HCEC 1CT (cell line): ENCODE results near the gene LMTK2.
A peak's percentile ranks its signal among the peaks of the same experiment; 100 is the strongest.
"Not testable (repeated sequence)": the region's sequence is repeated elsewhere in the genome, so short reads cannot be mapped to it uniquely, and the experiment has no call there.

Source experiments
- DNase-seq: peaks from one replicate; pipeline ENCODE4 v3.0.0-alpha.2; 2017

Gene LMTK2

DNA sequence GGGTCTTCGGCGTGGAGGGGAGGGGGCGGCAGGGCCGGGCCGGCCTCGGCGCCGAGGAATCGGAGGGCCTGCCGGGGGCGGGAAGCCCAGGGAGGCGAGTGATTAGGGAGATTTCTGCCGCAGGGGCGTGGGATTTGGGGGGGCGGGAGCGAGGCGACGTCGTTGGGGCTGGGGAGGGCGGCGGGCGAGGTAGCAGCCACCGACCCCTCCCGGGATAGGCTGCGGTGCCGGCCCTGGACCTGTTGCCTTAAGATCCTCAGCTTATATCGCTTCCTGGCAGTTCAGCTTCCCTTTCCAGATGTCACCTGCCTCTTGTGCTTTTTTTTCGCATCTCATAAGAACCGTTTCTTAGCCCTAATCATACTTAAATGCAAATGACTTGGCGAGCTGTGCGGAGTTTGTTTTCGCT lies 655 bp downstream of the LMTK2 start:
- DNase-seq: no peak

DNA sequence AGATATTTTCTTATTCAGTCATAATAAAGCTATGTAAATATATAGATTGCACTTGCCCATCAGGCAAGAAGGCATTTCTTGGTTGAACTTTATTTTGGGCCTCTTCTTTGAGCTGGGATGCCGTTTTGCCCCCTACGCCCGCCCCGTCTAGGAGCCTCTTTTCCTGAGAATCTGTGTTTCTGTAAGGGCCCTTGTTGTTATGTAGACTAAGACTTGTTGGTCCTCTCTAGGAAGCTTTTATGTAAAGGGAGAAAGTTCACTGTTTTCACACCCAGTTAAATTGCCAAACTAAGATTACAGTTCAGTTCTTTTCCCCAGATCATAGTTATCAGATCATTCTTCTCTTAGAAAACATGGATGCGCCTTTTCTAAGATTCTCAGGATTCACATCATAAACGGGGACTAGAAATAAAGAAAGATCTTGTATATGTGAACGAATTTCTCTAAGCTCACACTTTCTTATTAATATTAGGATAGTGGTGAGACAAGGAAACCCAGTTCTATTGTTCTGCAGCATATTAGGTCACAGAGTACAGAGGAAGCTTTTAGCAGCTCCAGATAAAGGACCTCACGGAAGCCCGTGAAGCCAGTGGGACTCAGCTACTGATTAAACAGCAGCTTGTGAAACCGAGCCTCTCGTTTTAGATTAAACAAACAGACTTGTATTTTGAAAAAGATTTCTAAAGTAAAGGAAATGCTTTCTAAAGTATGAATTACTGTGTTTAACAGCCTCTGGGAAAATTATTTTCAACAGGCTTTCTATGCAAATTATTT lies 3.8 kb downstream of the LMTK2 start:
- no peak for DNase-seq

DNA sequence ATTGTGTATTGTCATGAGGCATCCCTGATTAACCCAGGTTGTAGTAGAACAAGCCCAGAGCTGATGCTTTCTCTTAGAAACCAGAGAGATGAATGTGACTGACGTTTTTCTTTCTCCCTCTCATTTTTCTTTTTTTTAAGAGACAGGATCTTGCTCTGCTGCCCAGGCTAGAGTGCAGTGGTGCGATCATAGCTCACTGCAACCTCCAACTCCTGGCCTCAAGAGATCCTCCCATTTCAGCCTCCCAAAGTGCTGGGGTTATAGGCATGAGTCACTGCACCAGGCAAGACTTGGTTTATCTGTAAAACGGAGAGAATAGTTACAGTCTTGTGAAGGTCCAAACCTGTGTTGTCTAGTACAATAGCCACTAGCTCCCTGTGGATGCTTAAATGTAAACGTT lies 5.4 kb downstream of the LMTK2 start:
- no peak for DNase-seq

DNA sequence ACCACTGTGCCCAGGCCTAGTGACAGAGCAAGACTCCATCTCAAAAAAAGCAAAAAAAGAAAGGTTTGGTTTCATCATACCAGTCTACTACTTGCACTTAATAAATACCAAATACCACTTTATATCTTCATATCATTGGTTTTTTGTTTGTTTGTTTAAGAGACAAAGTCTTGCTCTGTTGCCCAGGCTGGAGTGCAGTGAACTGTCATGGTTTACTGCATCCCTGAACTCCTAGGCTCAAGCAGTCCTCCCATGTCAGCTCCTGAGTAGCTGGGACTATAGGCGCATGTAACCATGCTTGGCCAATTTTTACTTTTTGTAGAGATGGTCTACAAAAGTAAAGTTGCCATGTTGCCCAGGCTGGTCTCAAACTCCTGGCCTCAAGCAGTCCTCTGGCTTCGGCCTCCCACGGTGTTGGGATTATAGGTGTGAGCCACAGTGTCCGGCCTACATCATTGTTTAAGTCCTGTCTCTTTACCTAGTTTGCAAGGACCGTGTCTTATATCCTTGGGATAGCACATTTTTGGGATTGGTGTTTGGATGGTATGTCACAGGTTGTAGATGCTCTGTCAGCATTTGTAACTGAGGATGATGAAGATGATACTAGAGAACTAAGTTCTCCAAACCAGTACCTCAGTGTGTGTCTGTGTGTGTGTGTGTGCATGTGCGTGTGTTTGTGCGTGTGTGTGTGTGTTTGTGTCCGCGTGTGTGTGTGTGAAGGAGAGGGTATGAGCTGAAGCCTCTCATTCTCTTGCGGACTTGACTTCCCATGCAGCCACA lies 9.3 kb downstream of the LMTK2 start:
- DNase-seq: no peak

DNA sequence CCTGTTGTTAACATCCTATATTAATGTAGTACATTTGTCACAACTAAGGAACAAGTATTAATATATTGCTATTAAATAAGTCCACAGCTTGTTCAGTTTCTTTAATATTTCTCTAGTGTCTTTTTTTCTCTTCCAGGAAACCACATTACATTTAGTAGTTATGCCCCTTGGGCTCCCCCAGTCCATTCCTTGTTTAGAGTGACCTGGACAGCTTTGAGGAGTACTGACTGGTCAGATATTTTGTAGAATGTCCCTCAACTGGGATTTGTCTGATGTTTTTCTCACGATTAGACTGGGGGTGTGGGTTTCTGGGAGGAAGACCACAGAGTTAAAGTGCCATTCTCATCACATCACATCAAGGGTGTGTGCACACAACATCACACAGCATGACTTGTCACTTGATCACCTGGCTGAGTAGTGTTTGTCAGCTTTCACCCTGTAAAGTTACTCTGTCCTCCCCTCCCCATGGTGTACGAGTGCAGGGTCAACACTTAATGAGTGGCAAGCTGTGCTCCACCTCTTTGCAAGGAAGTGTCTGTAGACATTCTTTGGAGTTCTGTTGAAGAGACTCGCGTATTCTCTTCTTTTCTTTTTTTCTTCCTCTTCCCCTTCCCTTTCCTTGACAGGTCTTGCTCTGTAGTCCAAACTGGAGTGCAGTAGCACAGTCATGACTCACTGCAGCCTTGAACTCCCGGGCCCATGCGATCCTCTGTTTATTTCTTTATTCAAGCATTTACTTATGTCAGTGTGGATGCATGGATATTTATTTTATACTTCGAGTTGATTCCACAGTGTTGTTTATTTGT lies 10.2 kb downstream of the LMTK2 start:
- peak; percentile 47 for DNase-seq

DNA sequence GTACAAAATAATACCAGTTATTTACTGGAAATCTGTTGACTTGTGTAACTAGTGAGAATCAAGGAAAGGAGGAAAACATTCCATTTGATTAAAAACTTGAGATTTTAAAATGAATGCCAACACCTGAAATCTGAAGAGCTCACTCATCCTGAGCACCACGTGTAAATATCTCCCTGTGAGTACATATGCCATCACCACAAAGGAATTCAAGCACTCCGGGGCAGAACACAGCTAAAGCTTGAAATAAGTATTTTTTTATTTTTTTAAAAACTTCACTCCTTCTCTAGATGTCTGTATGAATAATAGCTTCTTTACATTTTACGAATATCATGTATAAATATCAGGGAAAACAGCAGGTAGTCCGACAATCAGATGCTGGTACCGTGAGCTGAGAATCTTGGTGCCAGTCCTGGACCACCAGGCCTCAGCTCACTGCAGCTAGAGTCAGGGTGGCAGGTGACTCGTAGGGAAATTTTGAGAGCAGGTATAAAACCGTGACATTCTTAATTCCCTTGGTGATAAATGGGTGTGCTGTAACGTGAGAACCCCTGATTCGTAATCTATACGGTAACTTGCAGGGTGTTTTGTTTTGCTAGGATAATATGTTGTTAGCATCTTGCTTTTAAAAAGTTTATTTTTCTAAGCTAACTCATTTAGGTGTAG lies 12.7 kb downstream of the LMTK2 start:
- DNase-seq: peak; percentile 76

DNA sequence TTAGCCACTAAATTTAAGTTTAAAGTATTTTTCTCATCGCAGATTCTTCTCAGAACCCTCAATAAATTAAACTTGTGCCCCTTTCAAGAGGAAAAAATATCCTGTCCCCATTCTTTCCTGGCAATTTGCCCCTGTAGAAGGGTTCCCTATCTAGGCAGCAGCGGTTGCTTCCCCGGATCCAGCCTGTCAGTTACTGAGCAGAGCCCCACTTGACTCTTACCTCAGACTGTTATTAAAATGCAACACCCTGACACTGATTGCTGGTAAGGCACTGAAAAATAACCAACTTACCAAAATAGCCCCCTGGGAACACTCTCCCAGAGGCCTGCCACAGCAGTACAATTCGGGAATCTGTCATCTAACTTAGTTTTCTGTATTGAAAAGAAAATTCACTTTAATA lies 13.9 kb downstream of the LMTK2 start:
- no peak for DNase-seq

DNA sequence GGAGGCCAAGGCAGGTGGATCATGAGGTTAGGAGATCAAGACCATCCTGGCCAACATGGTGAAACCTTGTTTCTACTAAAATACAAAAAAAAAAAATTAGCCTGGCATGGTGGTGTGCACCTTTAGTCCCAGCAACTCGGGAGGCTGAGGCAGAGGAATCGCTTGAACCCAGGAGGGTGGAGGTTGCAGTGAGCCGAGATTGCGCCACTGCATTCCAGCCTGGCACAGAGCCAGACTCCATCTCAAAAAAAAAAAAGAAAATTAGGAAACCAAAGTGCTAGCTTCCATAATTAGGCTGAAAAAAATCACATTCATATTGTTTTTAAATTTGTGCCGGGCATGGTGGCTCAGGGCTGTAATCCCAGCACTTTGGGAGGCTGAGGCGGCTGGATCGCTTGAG lies 14.7 kb downstream of the LMTK2 start:
- DNase-seq: not testable (repeated sequence)

DNA sequence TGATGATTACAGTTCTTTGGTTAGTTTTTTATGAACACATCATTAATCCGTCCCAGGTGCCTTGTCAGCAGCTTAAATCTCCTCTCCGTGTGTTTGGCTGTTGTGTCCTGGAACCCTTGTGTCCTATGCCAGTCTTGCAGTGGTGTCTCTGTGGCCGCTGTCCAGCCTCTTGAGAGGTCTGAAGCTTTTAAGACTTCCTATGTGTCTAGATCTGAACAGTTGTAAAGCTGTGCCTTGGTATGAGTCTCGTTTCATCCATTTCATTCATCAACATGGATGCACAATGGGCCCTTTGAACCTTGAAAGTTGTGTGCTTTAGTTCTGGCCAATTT lies 16.7 kb downstream of the LMTK2 start:
- no peak for DNase-seq

DNA sequence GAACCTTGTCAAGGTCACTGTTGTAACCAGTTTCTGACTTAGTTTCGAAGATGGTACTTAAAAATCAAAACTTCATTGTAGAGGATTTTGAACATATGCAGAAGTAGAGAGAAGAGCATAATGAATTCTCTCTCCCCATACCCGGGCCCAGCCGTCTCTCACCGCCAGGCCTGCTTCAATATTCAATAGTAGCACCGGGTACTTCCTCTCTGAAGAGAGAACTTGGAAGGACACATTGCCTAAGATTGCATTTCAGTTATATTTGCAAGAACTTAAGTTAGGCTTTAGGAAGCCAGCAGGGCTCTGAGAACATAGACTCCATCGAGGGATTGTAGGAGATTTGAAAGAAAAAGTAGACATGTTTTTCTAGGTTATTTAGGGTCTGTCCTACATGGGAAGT lies 19.1 kb downstream of the LMTK2 start:
- DNase-seq: no peak

DNA sequence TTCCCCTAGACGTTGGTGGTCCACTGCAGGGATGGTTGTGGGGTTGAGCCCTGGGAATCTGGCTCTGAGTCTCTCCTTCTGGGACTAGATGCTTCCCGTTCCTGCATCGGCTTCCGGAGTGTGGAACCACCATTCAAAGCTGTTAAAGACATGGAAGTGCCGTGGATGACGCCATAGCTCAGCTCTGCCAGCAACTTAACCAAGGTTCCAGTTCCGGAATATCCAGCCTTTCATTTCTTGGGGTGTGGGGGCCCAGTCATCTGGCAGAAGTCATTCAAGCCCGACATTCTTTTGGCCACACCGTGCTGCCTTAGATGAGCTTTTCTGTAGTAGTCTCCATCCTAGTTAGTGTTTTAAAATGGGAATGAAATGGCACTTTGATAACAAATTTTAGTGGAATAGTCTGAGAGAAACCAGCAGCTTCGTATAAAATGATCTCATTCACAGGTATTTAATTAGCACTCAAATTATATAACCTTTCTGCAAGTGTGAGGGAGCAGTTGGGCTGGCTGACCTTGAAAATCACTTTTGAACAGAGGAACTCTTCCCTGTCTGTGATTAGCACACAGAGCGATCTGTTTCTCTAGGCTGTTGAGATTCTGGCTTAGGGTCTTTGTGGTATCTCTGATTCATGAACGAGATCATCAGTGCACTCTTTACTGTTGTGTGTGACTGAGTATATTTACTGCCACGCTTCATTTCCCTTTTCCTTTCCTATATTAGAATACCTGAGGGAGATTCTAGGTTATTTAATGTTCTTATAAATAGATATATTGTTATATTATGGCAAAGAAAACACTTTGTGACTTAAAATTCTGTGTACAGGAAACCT lies 19.9 kb downstream of the LMTK2 start:
- DNase-seq: no peak

DNA sequence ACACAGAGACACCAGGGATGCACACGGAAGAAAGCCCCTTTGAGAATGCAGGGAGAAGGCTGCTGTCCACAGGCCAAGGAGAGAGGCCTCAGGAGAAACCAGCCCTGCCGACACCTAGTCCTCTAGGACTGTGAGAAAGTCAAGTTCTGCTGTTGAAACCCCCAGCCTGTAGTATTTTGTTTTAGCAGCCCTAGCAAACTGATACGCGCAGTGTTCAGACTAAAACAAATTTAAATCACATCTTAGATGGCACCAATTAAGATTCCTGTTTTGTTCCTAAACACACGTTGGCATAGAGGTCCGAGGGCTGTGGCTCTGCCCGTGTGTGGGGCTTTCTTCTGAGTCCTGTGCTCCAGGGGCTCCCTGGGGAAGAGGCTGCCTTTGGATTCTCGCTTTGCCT lies 21.7 kb downstream of the LMTK2 start:
- DNase-seq: no peak

DNA sequence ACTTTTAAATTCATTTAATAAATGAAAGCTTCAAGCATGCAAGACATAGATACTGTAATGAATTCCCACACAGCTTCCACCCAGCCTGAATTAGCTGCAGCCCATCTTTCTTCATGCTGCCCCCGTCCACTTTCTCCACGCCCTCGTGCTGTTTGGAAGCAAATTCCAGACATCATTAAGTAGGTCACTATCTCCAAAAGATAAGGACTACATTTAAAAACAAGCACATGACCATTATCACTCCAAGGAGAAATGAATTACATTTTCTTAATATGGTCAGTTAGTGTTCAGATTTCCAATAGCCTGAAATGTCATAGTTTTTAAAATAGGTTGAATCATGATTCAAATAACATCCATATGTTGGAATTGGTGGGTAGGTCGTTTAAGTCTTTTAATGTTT lies 24.3 kb downstream of the LMTK2 start:
- no peak for DNase-seq

DNA sequence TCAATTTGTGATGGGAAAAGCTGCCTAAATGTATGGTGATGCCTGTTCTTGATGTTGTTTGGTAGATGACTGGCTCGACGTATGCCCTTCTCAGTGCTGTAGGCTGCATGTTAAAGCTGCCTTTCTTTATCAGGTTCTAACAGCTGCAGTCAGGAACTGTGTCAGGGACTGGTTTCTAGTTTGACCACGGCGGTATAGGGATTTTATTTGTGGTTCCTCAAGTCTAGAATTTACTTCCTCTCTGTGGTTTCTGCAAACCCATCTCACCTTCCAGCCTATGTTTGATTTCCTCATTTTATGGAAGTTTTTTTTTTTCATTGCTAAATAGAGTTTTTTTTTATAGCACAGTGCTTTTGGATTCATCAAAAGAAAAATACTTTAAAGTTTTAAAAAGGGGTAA lies 26.5 kb downstream of the LMTK2 start:
- peak; percentile 7 for DNase-seq

DNA sequence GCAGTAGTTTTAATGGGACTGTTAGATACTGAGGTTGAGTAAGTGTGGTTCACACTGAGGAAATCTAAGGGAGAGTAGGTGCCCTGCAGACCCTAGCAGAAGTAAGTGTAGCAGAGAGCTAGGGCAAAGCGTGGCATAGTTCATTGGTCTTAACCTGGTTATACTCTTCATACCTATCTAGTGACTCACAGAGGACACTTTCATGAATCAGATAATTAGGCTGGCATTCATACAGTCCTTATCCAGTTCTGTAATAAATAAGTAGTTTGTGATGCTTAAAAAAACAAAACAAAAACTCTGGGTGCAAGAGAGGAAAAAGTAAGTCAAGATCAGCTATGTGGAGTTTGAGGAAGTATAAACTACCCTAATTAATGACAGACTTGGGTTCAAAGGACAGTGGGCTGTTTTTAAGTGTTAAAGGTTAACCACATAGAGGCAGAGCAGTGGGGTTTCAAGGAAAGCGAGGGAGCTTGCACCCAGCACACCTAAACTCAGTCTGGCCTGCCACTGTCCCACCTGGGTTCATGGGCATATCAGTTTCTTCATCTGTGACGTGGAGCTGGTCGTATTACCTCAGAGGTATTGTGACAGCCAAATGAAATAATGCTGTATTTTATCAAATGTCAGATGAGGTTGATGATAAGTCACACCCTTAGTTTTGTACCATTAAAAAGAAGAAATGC lies 27.1 kb downstream of the LMTK2 start:
- peak; percentile 47 for DNase-seq

DNA sequence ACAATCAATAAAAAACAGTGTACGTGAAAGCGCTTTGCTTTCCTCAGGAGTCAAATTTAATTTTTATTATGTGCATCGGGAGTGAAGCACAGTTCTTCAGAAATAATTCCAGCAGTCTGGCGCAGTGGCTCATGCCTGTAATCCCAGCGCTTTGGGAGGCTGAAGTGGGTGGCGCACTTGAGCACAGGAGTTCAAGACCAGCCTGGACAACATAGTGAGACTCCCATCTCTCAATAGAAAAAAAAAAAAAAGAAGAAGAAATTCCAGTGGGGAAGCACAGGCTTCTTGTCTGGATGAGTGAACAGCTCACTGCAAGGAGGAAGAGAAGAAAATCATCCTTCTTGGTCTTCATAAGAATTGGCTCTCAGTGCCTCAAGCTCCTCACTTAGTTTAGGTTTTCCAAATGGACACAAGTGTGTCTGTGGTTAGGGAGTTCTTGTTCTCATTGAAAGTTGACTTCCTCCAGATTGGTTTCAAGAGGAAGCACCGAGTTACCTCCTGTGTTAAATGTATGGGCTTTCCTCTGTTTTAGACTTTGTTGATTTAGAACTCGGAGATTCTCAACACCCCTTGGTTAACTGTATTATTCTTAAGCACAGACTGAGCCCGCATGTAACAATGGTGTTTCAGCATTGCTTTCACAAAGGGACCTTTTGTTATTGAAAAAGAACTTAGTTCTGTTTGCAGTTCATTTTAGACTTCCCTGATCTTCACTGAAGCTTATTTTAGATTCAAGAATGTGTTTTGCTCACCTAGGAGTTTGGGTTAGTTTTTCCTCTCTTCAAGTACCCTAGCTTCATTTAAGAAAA lies 28.0 kb downstream of the LMTK2 start:
- DNase-seq: no peak

DNA sequence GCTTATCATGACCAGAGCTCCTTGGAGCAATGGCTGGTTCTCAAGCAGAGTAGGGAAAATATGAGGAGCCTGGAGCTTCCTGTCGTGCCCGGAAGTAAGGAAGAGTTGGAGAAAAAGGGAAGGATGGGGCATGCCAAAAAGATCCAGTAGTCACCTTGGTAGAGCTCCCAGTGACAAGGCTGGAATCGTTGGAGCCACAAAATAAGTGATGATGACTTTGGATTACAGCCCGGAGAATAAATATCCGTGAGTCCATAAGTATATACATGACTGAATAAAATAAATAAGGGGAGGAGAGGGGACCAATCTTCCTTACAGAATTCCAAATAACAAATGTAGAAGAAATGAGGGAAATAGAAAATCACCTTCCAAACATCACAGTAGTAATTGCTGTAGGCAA lies 29.3 kb downstream of the LMTK2 start:
- no peak for DNase-seq

DNA sequence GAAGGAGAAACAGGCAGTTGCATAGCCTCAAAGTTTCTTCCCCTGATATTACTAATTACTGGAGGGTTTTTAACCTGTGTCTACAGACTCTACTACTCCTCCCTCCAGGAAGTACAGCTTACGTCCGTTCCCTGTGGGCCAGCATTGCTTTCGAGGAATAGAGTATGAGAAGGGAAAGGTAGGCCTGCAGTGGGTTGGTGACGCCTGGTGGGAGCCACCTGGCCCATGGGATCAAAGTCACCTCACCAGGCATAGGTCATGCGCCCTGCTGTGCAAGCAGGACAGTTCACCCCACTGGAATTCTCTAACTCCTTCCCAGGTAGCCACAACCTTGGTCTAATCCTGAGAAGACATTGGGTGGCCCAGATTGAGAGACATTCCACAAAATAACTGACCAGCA lies 29.8 kb downstream of the LMTK2 start:
- DNase-seq: no peak

DNA sequence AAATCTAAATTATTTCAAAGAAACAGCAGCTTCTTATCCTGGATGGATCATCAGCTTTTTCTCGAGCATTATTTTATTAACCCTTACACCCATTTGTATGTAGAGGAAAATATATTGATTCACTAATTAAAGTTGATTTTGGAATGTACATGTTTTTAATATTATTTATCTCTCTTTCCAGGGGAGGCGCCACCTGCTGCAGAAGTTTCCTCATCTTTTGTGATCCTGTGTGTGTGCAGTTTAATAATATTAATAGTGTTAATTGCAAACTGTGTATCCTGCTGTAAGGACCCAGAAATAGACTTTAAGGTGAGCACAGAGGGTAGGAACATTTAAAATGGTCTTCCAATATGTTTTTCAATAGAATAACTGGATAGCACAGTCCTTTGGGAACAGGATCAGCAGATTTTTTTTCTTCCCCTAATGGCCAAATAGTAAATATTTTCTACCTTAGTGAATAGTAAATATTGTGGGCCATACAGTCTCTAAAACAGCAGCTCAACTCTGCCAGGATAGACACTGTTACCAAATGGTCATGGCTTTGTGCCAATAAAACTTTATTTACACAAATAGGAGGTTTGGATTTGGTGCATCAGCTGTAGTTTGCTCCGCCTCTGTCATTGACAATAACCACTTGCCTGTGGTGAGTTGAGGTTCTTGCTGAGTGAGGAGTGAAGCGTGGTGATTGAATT lies 30.6 kb downstream of the LMTK2 start:
- DNase-seq: no peak

DNA sequence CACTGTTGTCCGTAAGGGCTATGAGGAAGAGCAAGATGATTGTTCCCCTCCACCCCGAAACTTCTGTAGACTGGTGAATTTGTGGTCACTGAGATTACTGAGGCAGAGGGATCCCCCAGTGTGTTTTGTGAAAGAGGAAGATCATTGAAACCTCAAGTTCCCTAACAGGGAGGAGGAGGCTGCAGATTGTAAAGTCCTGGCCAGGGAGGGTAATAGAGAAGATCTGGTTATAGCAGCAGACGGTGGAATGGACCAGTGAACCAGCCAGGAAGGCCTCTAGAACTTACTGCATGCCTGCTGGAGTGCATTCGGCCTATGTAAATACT lies 31.1 kb downstream of the LMTK2 start:
- no peak for DNase-seq
